Activated CD8-positive, alpha-beta memory T cell treated with anti-CD3 and anti-CD28 coated beads, Interleukin-2, amount 10 ng/mL, durations not matched to agents 7 days and 5 days (primary cell): Measurements from ENCODE around the gene VAMP5. TPM values are rescaled to one million over a fixed set of nuclear protein-coding genes. Genes with fewer than 3 reads are reported as not detected.
A peak's percentile ranks its signal among the peaks of the same experiment; 100 is the strongest.
"Not testable (repeated sequence)": the region's sequence is repeated elsewhere in the genome, so short reads cannot be mapped to it uniquely, and the experiment has no call there.

Experiments used
- ATAC-seq: fragments of 150-1000 bp; cut with Tn5 transposase; one replicate; pipeline ENCODE4 v1.10.0; 2021; ENCODE audit warnings: moderate library complexity
- CTCF ChIA-PET: fragments of 350-600 bp; sonication (Branson Sonifier 250); formaldehyde crosslinking; loops from one replicate; lab custom pipeline; 2021; ENCODE audit warnings: antibody characterized with exemption; lab: Charles Lee
- DNase-seq: peaks from one replicate; pipeline ENCODE4 v3.0.0-alpha.2; 2020
- H3K27ac Mint-ChIP-seq: one replicate; pipeline ENCODE4 v1.8.0; 2021; ENCODE audit warnings: mild to moderate bottlenecking, mixed read lengths
- H3K27me3 Mint-ChIP-seq: one replicate; pipeline ENCODE4 v1.8.0; 2021; ENCODE audit warnings: mixed read lengths
- H3K36me3 Mint-ChIP-seq: one replicate; pipeline ENCODE4 v1.8.0; 2021; ENCODE audit warnings: mild to moderate bottlenecking, mixed read lengths
- H3K4me1 Mint-ChIP-seq: one replicate; pipeline ENCODE4 v1.8.0; 2021; ENCODE audit warnings: mixed read lengths
- H3K4me3 Mint-ChIP-seq: one replicate; pipeline ENCODE4 v1.8.0; 2021; ENCODE audit warnings: mild to moderate bottlenecking, moderate library complexity, mixed read lengths
- H3K9me3 Mint-ChIP-seq: one replicate; pipeline ENCODE4 v1.8.0; 2022; ENCODE audit warnings: low read depth, mixed read lengths
- total RNA-seq, 2 experiments: library from RNA; stranded (reverse); gene quantifications; one replicate each; pipeline ENCODE4 v1.2.3, GENCODE V29; 2021

Gene VAMP5
- total RNA-seq, 2 experiments from 2014 or later: 84.4 to 88.4 TPM

- no peaks in the 10 kb centered on the region for H3K27me3 Mint-ChIP-seq
- no peak for DNase-seq
- peaks cover 13% of the 10 kb centered on the region for H3K36me3 Mint-ChIP-seq
- CTCF ChIA-PET: interaction anchor here (1.2 to 22.1 kb wide), 4 partner anchors 8 to 229 kb away, joined by 3 to 458 read pairs (median 4); partner anchors contain the start of genes SH2D6 and TGOLN2
- H3K9me3 Mint-ChIP-seq: no peaks in the 10 kb centered on the region
- no peak overlapping the region for H3K27ac Mint-ChIP-seq
- no peak for ATAC-seq
- no peak overlapping the region for H3K4me3 Mint-ChIP-seq
- H3K4me1 Mint-ChIP-seq: peaks cover 26% of the 10 kb centered on the region
Observed at GRCh38 chr2:85557130-85557529, 27.1 kb upstream of the VAMP5 start.

GRCh38 chr2:85558160-85558559 is 26.1 kb upstream of the VAMP5 start:
- CTCF ChIA-PET: interaction anchor here (1.1 to 1.5 kb wide), 2 partner anchors 25 to 139 kb away, joined by 3 to 6 read pairs; no protein-coding TSS in a partner anchor
- no peak for ATAC-seq
- Mint-ChIP-seq H3K27ac (no peak overlapping the region), H3K36me3 (peaks cover 10% of the 10 kb centered on the region), H3K4me3 (no peak overlapping the region), H3K9me3 (no peaks in the 10 kb centered on the region), H3K27me3 (no peaks in the 10 kb centered on the region), H3K4me1 (peaks cover 28% of the 10 kb centered on the region)
- no peak for DNase-seq

- CTCF ChIA-PET: interaction anchor here (0.9 to 2.4 kb wide), 7 partner anchors 8 to 260 kb away, joined by 3 to 19 read pairs (median 4); partner anchors contain the start of genes SH2D6 and VAMP8
- peaks cover 32% of the 10 kb centered on the region for H3K4me1 Mint-ChIP-seq
- H3K27me3 Mint-ChIP-seq, DNase-seq, H3K36me3 Mint-ChIP-seq, ATAC-seq, H3K9me3 Mint-ChIP-seq: not testable (repeated sequence)
- H3K27ac Mint-ChIP-seq: peak overlapping the region; percentile 91
- peak overlapping the region; percentile 86 for H3K4me3 Mint-ChIP-seq
Observed at GRCh38 chr2:85560403-85560726, 23.9 kb upstream of the VAMP5 start.

GRCh38 chr2:85560812-85561279 is 23.4 kb upstream of the VAMP5 start:
- Mint-ChIP-seq H3K27ac (peak overlapping the region; percentile 91), H3K9me3 (no peaks in the 10 kb centered on the region), H3K36me3 (peaks cover 6% of the 10 kb centered on the region), H3K4me3 (peak overlapping the region; percentile 86), H3K4me1 (peaks cover 32% of the 10 kb centered on the region), H3K27me3 (no peaks in the 10 kb centered on the region)
- CTCF ChIA-PET: interaction anchor here (0.9 to 2.4 kb wide), 8 partner anchors 9 to 261 kb away, joined by 3 to 19 read pairs (median 4); partner anchors contain the start of genes SH2D6 and VAMP8
- DNase-seq: no peak
- ATAC-seq: peak; percentile 20

- Mint-ChIP-seq H3K4me3 (peak within 1 kb of the TSS; percentile 86), H3K27me3 (no peaks in the 10 kb centered on the region), H3K9me3 (no peaks in the 10 kb centered on the region), H3K27ac (peak within 1 kb of the TSS; percentile 97), H3K4me1 (peaks cover 32% of the 10 kb centered on the region), H3K36me3 (peaks cover 6% of the 10 kb centered on the region)
- peak; percentile 96 for ATAC-seq
- peak; percentile 97 for DNase-seq
- CTCF ChIA-PET: interaction anchor here (0.7 to 2.4 kb wide), 10 partner anchors 10 to 262 kb away, joined by 3 to 19 read pairs (median 4); partner anchors contain the start of genes SH2D6 and VAMP8
Observed at GRCh38 chr2:85561280-85562212, 22.7 kb upstream of the VAMP5 start, which contains the start of gene GGCX. TSS of gene GGCX (minus strand) at chr2:85561493. CDS start at chr2:85561428, 65 bp downstream.

GRCh38 chr2:85564144-85564563 is 20.1 kb upstream of the VAMP5 start:
- ATAC-seq (no peak), DNase-seq (no peak)
- H3K27ac Mint-ChIP-seq: no peak overlapping the region
- CTCF ChIA-PET: interaction anchor here (0.7 kb wide), 1 partner anchor 172 kb away, joined by 3 read pairs; no protein-coding TSS in a partner anchor
- no peaks in the 10 kb centered on the region for H3K9me3 Mint-ChIP-seq
- no peaks in the 10 kb centered on the region for H3K27me3 Mint-ChIP-seq
- H3K4me3 Mint-ChIP-seq: no peak overlapping the region
- H3K4me1 Mint-ChIP-seq: peaks cover 24% of the 10 kb centered on the region
- H3K36me3 Mint-ChIP-seq: no peaks in the 10 kb centered on the region

GRCh38 chr2:85566265-85566664 is 18.0 kb upstream of the VAMP5 start:
- peaks cover 13% of the 10 kb centered on the region for H3K27me3 Mint-ChIP-seq
- H3K36me3 Mint-ChIP-seq: no peaks in the 10 kb centered on the region
- ATAC-seq (no peak), DNase-seq (no peak)
- H3K4me3 Mint-ChIP-seq: no peak overlapping the region
- H3K9me3 Mint-ChIP-seq: no peaks in the 10 kb centered on the region
- peaks cover 10% of the 10 kb centered on the region for H3K4me1 Mint-ChIP-seq
- H3K27ac Mint-ChIP-seq: no peak overlapping the region
- CTCF ChIA-PET: interaction anchor here (0.9 to 1.3 kb wide), 3 partner anchors 26 to 147 kb away, joined by 3 read pairs; no protein-coding TSS in a partner anchor

- ATAC-seq (no peak), DNase-seq (no peak)
- Mint-ChIP-seq H3K27ac (no peak overlapping the region), H3K4me3 (no peak overlapping the region), H3K4me1 (peaks cover 21% of the 10 kb centered on the region), H3K27me3 (peaks cover 11% of the 10 kb centered on the region), H3K36me3 (peaks cover 7% of the 10 kb centered on the region), H3K9me3 (no peaks in the 10 kb centered on the region)
- CTCF ChIA-PET: interaction anchor here (0.7 to 1.0 kb wide), 3 partner anchors 19 to 190 kb away, joined by 3 to 4 read pairs (median 3); no protein-coding TSS in a partner anchor
Observed at GRCh38 chr2:85575739-85576138, 8.5 kb upstream of the VAMP5 start.

DNA sequence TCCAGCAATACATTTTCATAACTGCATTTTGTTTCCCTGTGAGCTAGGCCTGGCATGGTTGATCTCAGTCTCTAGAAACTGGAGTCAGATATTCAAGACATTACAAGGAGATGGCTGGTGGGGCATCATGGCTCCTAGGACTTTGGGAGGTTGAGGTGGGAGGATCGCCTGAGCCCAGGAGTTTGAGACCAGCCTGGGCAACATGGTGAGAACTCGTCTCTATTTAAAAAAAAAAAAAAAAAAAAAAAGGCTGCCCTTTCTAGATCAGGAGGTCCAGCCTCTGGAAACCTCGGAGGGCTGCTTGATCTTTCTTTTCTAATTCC is 7.2 kb upstream of the VAMP5 start:
- DNase-seq (no peak), ATAC-seq (no peak)
- H3K36me3 Mint-ChIP-seq: peaks cover 14% of the 10 kb centered on the region
- H3K27ac Mint-ChIP-seq: peak overlapping the region; percentile 85
- no peaks in the 10 kb centered on the region for H3K9me3 Mint-ChIP-seq
- CTCF ChIA-PET: interaction anchor here (0.7 to 1.2 kb wide), 4 partner anchors 23 to 926 kb away, joined by 3 to 4 read pairs (median 4); no protein-coding TSS in a partner anchor
- H3K4me1 Mint-ChIP-seq: peaks cover 21% of the 10 kb centered on the region
- H3K4me3 Mint-ChIP-seq: peak overlapping the region; percentile 98
- peaks cover 5% of the 10 kb centered on the region for H3K27me3 Mint-ChIP-seq

DNA sequence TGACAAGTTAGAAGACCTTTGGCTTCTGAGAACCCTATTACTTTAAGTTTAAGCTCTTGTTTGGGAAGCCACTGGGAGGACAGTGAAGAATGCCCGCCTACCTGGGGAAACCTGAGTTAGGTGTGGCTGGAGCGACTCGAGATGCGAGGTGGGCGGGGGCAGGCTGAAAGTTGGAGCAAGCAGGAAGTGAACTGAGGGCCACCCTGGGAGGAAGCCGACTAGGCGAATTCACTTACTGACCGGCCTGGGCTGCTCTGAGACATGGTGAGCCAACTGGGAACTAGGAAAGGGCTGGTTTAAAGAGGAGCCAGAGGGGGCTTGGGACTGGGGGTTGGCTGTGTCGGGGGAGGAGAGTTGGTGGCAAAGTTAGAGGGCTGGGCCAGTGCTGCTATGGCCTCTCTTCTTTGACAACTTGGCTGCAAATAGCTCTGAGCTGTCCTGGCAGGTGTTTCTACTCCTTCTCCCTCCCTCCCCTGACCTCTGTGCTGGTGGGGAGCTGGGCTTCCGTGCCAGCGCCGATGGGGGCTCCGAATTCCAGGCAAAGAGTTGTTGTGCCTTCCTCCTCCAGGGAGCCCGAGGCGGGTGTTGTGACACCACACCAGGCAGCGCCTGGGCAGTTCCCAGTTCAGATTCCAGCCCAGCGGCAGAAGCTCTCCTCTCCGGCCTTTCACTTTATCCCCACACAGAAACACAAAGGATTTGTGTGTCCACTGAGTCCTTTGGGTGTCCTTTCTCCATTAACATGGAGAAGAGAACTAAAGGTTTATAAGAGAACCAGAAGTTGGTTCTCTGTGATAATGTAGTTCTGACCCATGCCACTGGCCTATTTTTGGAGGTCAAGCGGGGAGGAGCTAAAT is 6.6 kb upstream of the VAMP5 start, which contains the start of gene VAMP8:
VAMP8 (plus strand) TSS at position 201 of the 857 bp plus-strand sequence; CDS start at position 262, 61 bp downstream.
- peak within 1 kb of the TSS; percentile 85 for H3K27ac Mint-ChIP-seq
- CTCF ChIA-PET: interaction anchor here (0.7 to 1.2 kb wide), 6 partner anchors 13 to 927 kb away, joined by 3 to 4 read pairs (median 3); partner anchors contain the start of gene GGCX

DNA sequence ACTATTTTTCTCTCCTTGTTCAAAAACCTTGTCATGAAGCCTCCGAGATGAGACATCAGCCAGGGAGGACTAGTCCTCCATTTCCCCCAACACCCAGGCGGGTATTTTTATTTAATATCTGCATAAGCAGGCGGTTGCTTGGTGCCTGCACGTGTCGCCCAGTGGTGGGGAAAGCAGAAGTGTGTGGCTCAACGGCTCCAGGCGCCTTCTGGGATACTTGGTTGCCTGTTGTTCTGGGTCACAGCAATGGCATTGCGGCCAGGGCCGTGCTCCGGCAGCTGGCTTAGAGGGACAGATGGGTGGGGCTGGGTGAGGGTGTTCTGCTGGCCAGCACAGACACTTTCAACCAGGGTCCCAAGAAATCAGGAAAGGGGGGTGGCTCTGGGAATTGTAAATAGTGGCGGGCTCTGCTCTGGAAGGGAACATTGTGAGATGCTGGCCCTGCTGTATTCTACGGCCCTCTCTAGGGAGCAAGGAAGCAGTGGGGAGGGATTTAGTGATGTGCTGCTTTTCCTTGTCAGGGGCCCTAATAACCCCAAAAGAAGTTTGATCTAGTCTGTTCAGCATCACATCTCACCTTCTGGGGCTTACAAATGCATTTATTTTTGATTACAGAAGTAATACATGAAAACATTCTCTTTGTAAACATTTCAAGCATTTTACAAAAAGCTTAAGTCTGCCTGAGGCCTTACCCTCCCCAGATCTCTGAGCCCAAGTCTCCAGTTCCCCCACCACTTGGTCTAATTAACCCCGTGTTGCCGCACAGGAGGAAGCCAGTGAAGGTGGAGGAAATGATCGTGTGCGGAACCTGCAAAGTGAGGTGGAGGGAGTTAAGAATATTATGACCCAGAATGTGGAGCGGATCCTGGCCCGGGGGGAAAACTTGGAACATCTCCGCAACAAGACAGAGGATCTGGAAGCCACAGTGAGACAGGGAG is 5.7 kb upstream of the VAMP5 start:
- Mint-ChIP-seq H3K27me3 (no peaks in the 10 kb centered on the region), H3K4me3 (peak overlapping the region; percentile 98), H3K36me3 (peaks cover 21% of the 10 kb centered on the region), H3K4me1 (peaks cover 25% of the 10 kb centered on the region), H3K9me3 (no peaks in the 10 kb centered on the region), H3K27ac (peak overlapping the region; percentile 85)
- CTCF ChIA-PET: interaction anchor here (0.6 to 1.2 kb wide), 4 partner anchors 13 to 204 kb away, joined by 3 read pairs; partner anchors contain the start of gene GGCX
- peak; percentile 25 for ATAC-seq
- DNase-seq: peak; percentile 49

More for the DNA sequence above, 6.6 kb upstream of the VAMP5 start, which contains the start of gene VAMP8:
- Mint-ChIP-seq H3K4me1 (peaks cover 21% of the 10 kb centered on the region), H3K36me3 (peaks cover 17% of the 10 kb centered on the region), H3K27me3 (peaks cover 2% of the 10 kb centered on the region), H3K9me3 (no peaks in the 10 kb centered on the region), H3K4me3 (peak within 1 kb of the TSS; percentile 98)
- peak; percentile 90 for ATAC-seq
- peak; percentile 78 for DNase-seq
